HG02970 (cell line): ENCODE results near the gene PRDM12.
"Not testable (repeated sequence)": the region's sequence is repeated elsewhere in the genome, so short reads cannot be mapped to it uniquely, and the experiment has no call there.

Source experiments
- ATAC-seq: cut with Tn5 transposase; IDR thresholded peaks from one replicate; pipeline ENCODE4 v1.9.1; 2021; ENCODE audit warnings: mild to moderate bottlenecking, moderate library complexity, moderate number of reproducible peaks; ENCODE audit not compliant: unreplicated experiment, low FRiP score

The PRDM12 gene

GRCh38 chr9:130663258-130663976 lies 977 bp upstream of the PRDM12 start:
- no peak for ATAC-seq

DNA sequence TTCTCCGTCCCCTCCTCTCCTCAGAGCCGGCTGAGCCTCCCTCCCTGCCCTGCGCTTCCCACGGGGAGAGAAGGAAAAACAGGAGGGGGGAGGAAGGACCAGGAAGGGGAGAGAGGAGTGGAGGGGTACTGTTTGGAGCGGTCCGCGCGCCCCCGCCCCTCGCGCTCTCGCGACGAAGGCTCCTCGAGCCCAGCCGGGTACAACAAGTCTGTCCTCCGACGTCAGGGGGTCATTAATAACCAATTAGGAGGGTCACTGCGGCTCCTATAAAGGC lies 480 bp upstream of the PRDM12 start:
- ATAC-seq = no peak

- no peak for ATAC-seq
Observed at GRCh38 chr9:130665029-130665430, 636 bp downstream of the PRDM12 start.

DNA sequence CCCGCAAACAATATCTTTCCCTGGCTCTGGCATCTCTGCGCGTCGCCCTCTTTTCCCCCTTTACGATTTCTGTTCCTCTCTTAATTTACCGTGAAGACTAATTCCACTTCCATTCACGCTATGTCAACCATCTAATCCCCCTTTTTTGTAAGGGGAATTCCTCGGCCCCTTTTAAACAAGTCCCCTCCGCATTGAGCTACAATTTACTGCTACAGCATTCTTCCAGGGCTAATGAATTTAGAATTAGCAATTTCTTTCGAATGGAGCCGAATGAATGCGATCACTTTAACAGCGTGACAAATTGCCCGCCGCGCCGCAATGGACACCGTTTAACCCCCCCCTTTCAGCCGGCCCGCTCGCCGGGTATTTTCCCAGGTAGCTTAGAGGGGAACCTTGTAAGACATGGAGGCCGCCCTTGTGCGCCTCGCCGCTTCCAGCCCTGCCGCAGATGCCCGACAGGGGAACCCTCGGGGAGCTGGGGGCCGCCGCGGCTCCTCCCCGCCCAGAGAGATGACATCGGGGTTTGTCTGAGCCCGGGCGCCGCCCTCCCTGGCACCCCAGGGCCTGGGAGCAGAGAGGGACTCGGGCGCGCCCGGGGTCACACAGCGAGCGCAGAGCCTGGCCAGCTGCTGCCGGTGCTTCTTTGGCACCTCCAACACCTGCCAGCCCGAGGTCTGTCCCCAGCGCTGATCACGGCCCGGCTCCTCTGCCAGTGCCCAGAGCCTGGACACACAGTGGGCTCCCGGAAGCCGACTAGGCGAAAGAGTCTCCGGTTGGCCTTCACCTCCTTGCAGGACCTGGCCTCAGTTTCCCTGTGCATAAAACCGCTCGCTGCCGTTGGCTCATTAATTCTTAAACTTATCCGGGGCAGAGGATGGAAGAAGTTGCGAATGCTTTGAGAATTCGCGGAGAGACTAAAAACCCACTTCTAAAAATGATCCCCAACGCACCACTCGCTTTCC lies 1.3 kb downstream of the PRDM12 start:
- ATAC-seq = no peak

- ATAC-seq = no peak
Observed at GRCh38 chr9:130666393-130667119, 2.2 kb downstream of the PRDM12 start.

GRCh38 chr9:130667120-130667435 lies 2.7 kb downstream of the PRDM12 start:
- no peak for ATAC-seq

GRCh38 chr9:130668196-130668595 lies 3.8 kb downstream of the PRDM12 start:
- no peak for ATAC-seq

DNA sequence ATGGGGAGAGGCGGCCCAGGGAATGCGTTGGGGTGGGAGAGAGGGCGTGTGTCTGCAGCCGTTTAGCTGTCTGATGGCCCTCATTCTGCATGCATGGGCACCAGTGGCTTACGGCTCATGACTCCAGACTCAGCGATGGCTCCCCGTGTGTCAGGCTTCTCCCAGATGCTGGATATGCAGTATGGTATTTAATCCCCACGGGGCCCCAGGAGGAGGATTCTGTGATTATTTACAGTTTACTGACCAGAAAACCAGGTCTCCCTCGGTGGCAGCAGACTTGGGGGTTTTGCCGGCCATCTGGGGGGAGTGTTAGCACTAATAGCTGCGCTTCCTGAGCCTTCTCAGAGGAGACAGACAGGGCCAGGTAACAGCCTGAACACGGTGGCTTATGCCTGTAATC lies 4.3 kb downstream of the PRDM12 start:
- no peak for ATAC-seq

- ATAC-seq = no peak
Observed at GRCh38 chr9:130669965-130670364, 5.6 kb downstream of the PRDM12 start.

DNA sequence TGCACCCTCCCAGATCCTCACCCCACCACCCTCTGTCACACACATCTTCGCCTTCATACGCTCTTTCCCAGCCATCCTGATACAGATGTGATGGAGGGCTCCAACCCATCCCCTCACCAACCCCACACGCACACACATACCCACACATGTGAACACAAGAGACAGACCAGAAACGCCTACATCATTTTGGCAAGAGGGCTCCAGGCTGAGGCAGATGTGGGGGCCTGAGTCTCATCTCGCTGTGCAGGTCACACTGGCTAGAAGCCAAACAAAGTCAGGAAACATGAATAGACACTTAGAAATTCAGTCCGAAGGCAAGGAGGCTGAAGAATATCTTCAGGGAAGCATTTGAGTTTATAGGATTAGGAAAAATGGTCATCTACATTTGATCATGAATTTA lies 6.2 kb downstream of the PRDM12 start:
- no peak for ATAC-seq

DNA sequence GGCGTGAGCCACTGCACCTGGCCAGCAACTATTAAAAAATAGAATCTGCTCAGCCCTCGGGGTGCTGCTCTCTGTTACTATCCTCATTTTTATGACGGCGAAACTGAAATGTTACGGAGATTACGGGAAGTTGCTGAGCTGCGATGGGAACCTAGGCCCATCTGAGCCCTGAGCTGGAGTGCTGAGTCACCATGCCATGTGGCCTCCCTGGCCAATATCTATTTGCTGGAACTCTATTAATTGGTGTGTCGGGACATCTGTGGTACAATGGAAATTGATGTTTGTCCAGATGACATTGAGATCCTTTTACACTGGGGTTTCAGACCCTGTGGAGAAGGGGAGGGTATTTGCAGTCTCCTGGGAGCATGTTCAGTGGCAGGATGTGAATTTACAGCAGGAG lies 8.1 kb downstream of the PRDM12 start:
- no peak for ATAC-seq

DNA sequence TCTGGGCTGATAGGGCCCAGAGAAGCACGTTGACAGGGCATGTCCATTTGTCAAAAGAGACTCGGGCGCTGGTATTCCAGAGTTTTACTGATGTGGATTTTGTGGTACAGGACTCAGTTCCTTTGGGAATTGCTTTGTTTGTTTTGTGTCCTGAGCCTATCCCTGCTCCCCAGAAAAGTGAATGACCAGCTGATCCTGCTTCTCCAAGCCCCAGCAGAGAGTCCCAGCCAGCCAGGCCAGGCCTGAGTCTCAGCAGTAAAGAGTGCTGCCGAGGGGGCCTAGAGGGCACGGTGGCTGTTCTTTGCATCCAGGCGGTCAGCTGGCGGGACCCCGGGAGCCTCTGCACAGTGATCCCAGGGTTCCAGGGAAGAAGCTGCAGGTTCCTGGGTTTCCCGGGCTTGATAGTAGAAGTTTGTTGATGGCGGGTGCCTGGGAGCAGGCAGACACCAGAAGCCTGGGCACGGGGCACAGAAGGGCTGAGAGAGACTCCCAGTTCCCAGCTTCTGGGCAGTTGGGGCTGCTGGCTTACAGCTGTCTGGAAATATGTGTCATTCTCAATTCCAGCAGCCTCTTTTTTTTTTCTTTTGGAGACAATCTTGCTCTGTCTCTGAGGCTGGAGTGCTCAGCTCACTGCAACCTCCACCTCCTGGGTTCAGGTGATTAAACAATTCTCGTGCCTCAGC lies 8.7 kb downstream of the PRDM12 start:
- no peak for ATAC-seq

DNA sequence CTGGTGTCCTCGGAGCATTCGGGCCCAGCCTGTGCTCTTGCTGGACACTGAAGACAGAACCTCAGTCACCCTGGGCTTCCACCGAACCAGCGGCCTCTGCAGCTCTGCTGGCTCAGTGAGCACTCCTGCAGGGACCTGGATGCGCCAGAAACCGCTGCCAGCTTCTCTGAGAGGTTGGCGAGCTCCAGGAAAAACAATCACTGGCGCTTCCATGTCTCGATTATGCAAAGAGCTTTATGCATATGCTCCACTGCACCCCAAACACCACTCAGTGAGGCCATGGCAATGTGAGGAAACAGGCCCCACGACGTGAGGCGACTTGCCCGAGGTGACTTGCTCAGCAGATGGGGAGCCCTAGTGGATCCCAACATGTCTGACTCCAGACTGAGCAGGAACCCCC lies 11.0 kb downstream of the PRDM12 start:
- ATAC-seq = no peak

GRCh38 chr9:130677252-130677651 lies 12.9 kb downstream of the PRDM12 start:
- no peak for ATAC-seq

DNA sequence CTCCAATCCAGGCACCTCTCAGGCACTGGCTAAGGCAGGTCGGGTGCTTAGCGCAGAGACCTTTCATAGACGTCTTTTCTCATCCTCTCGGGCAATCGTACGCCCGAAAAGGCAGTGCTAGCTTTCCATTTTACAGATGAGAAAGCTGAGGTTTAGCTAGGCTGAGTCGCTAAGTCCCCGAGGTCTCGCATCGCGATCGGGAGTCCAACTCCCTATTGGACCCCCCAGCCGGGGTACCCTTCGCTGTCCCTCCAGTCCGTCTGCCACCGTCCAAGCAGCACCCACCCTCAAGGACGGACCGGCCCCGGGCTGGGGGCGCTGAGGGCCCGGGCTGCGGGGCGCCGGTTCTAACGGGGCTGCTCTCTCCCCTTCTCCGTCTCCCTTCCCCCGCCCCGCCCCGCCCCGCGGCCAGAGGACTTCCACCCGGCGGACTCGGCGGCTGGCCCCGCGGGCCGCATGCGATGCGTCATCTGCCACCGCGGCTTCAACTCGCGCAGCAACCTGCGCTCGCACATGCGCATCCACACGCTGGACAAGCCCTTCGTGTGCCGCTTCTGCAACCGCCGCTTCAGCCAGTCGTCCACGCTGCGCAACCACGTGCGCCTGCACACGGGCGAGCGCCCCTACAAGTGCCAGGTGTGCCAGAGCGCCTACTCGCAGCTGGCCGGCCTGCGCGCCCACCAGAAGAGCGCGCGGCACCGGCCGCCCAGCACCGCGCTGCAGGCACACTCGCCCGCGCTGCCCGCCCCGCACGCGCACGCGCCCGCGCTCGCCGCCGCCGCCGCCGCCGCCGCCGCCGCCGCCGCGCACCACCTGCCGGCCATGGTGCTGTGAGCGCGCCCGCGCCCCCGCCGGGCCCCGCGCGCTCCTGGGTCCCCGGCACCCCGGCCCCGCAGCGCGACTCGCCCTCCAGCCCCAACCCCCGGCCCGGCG lies 16.7 kb downstream of the PRDM12 start:
- no peak for ATAC-seq

DNA sequence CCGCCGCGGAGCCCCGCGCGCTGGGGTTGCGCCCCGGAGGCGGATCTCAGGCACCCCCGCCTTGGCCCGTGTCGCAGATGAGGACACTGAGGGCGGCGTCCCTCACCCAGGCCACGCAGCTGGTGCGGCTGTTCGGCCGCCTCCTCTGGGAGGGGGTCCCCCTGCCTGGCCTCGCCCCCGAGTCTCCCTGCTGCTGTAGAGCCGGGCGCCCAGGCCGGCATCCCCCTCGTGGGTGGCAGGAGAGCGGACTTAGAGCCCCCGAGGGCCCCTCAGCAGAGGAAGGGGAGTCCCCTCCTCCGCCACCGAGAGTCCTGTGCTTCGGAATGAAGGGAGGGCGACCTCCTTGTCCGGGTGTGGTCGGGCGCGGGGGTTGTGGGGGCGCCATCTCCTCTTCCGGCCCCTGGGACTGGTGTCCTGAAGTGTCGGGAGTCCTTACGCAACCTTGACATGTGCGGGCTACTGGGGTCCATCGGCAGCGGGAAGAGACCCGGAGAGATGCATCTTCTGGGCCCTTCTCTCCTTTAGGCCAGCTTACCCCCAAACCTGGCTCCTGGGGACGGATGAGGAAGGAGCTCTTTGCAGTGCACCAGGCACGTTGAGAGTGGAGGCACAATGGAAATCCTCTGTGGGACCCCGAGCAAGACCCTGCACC lies 17.5 kb downstream of the PRDM12 start:
- no peak for ATAC-seq

DNA sequence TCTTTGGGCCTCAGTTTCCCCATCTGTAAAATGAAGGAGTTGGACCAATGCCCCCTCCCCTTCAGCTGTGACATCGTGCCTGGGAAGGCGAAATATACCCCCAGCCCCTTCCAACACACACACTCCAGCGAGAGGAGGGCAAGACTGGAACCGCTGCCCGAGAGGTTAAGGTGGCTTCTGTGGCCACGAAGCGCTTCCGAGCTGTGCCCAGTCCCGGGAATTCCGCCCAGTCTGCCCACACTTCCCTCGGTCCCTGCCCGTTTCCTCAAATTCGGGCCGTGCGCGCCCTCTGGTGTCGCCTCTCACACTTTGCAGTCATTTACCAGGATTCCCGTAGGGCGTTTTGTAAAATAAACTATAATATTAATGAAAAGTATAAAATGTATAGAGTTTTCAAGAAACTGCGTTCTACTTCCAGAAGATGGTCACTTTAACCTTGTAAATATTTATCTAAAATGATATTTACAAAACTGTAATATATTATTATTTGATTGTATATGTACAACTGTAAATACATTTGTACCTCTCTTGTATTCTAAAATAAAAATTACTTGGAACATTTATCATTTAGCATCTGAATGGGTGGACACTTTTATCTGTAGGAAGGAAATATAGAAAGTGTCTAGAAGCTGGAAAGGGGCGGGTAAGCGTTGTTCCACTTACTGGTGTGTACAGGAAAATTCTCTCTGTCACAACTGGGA lies 18.2 kb downstream of the PRDM12 start:
- ATAC-seq = no peak

DNA sequence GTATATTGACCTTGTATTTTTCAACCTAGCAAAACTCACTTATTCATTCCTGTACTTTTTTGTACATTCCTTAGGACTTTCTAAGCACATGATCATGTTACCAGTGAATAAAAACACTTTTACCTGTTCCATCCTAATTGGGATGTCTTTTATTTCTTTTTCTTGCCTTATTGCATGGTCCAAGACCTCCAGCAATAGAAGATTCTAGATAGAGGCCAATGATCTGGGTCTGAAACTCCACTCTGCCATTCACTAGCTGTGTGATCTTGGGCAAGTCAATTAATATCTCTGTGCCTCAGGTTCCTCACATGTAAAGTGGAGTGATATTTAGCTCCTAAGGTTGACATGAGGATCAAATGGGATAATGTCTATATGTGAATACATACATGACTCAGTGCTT lies 20.7 kb downstream of the PRDM12 start:
- ATAC-seq = no peak

GRCh38 chr9:130685945-130686344 lies 21.6 kb downstream of the PRDM12 start:
- ATAC-seq = not testable (repeated sequence)
